Kidney epithelial cell (primary cell): ENCODE data around the gene CARD19. TPM values are rescaled to one million over a fixed set of nuclear protein-coding genes. Genes with fewer than 3 reads are reported as not detected.

Experiments
- DNase-seq: peaks from one replicate; pipeline ENCODE4 v3.0.0-alpha.2; 2010; ENCODE audit warnings: low read depth
- H3K27me3 ChIP-seq: 2 replicates; pipeline ENCODE4 v1.6.0; 2011; ENCODE audit warnings: low read length; ENCODE audit not compliant: control insufficient read depth, insufficient read depth
- H3K36me3 ChIP-seq: 2 replicates; pipeline ENCODE4 v1.5.1; 2011; ENCODE audit warnings: low read length; ENCODE audit not compliant: control insufficient read depth, insufficient read depth
- H3K4me3 ChIP-seq: 2 replicates; pipeline ENCODE4 v1.5.1; 2011; ENCODE audit warnings: low read depth, mild to moderate bottlenecking, control low read depth, low read length
- CTCF ChIP-seq: IDR thresholded peaks from 2 replicates; pipeline ENCODE4 v1.5.1; 2011; ENCODE audit warnings: mild to moderate bottlenecking, moderate library complexity, low read length, control low read depth, inconsistent platforms; ENCODE audit not compliant: insufficient read depth, poor library complexity, severe bottlenecking
- total RNA-seq: library from RNA; depleted of rRNA; stranded (reverse); fragments of >200 nt; gene quantifications from 2 replicates; pipeline ENCODE4 v1.2.3, GENCODE V29; 2015

The CARD19 gene
- total RNA-seq, 1 donor from 2014 or later, result 32.6 TPM

- DNase-seq, result no peak
Measured at GRCh38 chr9:93124793-93125192, 28.8 kb downstream of the CARD19 start.

GRCh38 chr9:93125331-93125894 is 29.4 kb downstream of the CARD19 start:
- no peak overlapping the region for H3K4me3 ChIP-seq
- H3K36me3 ChIP-seq, result no peaks in the 10 kb centered on the region
- DNase-seq, result no peak
- no peaks in the 10 kb centered on the region for H3K27me3 ChIP-seq
- no peak for TF ChIP-seq CTCF

More at GRCh38 chr9:93124793-93125192, 28.8 kb downstream of the CARD19 start:
- TF ChIP-seq CTCF, result no peak
- no peak overlapping the region for H3K4me3 ChIP-seq
- no peaks in the 10 kb centered on the region for H3K36me3 ChIP-seq
- H3K27me3 ChIP-seq, result no peaks in the 10 kb centered on the region

GRCh38 chr9:93126151-93126781 is 30.2 kb downstream of the CARD19 start:
- no peak for DNase-seq
- no peak for TF ChIP-seq CTCF
- no peaks in the 10 kb centered on the region for H3K27me3 ChIP-seq
- no peak overlapping the region for H3K4me3 ChIP-seq
- no peaks in the 10 kb centered on the region for H3K36me3 ChIP-seq

- Histone ChIP-seq H3K27me3 (no peaks in the 10 kb centered on the region), H3K4me3 (no peak overlapping the region), H3K36me3 (no peaks in the 10 kb centered on the region)
- DNase-seq, result no peak
- TF ChIP-seq CTCF, result no peak
Measured at GRCh38 chr9:93126825-93127368, 30.9 kb downstream of the CARD19 start.

- Histone ChIP-seq H3K4me3 (no peak overlapping the region), H3K36me3 (no peaks in the 10 kb centered on the region), H3K27me3 (no peaks in the 10 kb centered on the region)
- DNase-seq, result no peak
- TF ChIP-seq CTCF, result no peak
Measured at GRCh38 chr9:93127395-93127911, 31.4 kb downstream of the CARD19 start.
